AG04449 (cell line): Measurements from ENCODE around the gene ZNF367.

Experiments used
- CTCF ChIA-PET: fragments of 350-600 bp; formaldehyde crosslinking; extraction: SDS; loops from one replicate; lab custom pipeline; 2021; ENCODE audit warnings: antibody characterized with exemption; lab: Yijun Ruan, JAX
- POLR2A ChIA-PET: fragments of 400-600, 350-600 bp; formaldehyde crosslinking; extraction: SDS; loops from one replicate; lab custom pipeline; 2020; ENCODE audit warnings: antibody characterized with exemption, inconsistent platforms; lab: Yijun Ruan, JAX
- DNase-seq: peaks from one replicate; pipeline ENCODE4 v3.0.0-alpha.2; 2010; ENCODE audit warnings: low read depth, low spot score
- H3K4me3 ChIP-seq: 2 replicates; pipeline ENCODE4 v1.5.1; 2011; ENCODE audit warnings: low read depth, mild to moderate bottlenecking, control low read depth, low read length
- TF ChIP-seq, protein P1 (sequence below): IDR thresholded peaks from one replicate; pipeline ENCODE4 v1.5.1; 2011; ENCODE audit warnings: mild to moderate bottlenecking, moderate library complexity, low read length, control low read depth, inconsistent platforms; ENCODE audit not compliant: insufficient read depth; ENCODE audit errors: missing control alignments

Gene ZNF367

GRCh38 chr9:96399325-96399633 lies 18.9 kb downstream of the ZNF367 start:
- POLR2A ChIA-PET = no interaction called here

DNA sequence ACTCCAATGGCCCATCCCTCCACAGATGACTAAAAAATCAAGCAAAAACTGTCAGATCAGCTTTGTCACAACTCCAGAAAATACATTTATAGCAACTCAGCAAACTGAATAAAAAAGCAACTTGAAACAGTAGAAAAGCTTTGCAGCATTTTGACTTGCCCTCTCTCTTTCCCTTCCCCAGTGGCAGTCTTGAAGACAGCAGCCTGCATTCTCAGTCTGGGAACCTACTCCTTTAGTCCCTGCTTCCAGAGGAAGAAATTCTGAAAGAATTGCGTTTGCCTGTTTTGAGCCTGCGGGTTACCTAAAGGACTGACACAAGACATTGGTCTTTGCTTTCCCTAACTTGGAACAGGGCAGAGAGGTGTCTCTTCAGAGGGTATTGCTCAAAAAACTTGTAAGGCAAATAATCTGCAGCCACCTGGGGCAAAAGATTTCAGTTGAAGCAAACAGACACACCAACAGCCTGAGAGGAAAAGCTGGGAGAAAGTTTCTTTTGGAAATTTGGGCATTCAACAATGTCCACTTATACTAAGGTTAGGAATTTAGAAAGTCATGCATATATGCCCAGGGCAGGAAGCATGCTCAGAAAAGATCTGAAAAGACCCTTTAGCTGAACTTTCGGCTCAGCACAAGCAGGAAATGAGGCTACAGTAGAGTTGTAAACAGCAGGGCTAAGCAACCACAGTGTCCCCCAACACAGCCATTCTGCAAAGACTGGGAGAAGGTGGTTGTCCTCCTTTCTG lies 19.4 kb downstream of the ZNF367 start:
- CTCF ChIA-PET = no interaction called here
- no peak overlapping the region for H3K4me3 ChIP-seq
- no peak for DNase-seq
- POLR2A ChIA-PET = no interaction called here
- TF ChIP-seq, protein P1, sequence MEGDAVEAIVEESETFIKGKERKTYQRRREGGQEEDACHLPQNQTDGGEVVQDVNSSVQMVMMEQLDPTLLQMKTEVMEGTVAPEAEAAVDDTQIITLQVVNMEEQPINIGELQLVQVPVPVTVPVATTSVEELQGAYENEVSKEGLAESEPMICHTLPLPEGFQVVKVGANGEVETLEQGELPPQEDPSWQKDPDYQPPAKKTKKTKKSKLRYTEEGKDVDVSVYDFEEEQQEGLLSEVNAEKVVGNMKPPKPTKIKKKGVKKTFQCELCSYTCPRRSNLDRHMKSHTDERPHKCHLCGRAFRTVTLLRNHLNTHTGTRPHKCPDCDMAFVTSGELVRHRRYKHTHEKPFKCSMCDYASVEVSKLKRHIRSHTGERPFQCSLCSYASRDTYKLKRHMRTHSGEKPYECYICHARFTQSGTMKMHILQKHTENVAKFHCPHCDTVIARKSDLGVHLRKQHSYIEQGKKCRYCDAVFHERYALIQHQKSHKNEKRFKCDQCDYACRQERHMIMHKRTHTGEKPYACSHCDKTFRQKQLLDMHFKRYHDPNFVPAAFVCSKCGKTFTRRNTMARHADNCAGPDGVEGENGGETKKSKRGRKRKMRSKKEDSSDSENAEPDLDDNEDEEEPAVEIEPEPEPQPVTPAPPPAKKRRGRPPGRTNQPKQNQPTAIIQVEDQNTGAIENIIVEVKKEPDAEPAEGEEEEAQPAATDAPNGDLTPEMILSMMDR = no peak

More at GRCh38 chr9:96399325-96399633, 18.9 kb downstream of the ZNF367 start:
- no peak for DNase-seq
- CTCF ChIA-PET = no interaction called here
- no peak overlapping the region for H3K4me3 ChIP-seq
- TF ChIP-seq, protein P1 = no peak

DNA sequence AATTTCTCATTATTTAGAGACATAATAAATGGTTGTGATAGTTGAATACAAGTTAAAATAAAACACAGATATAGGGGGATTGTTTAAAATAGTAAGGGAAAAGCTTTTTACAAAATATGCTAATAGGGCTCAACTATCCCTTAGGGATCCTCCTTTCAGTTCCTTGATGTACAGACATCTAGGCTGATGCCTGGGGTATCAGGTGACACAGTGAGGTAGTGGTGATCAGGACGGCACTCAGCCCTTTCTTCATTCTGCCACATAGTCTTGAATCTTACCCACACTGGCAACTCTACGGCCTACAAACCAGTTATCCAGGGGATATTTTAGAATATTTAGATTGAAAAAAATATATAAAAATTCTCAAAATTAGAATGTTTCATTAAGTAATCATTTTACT lies 22.2 kb downstream of the ZNF367 start:
- no peak for DNase-seq
- H3K4me3 ChIP-seq = no peak overlapping the region
- ChIA-PET POLR2A (no interaction called here), CTCF (no interaction called here)
- TF ChIP-seq, protein P1 = no peak

DNA sequence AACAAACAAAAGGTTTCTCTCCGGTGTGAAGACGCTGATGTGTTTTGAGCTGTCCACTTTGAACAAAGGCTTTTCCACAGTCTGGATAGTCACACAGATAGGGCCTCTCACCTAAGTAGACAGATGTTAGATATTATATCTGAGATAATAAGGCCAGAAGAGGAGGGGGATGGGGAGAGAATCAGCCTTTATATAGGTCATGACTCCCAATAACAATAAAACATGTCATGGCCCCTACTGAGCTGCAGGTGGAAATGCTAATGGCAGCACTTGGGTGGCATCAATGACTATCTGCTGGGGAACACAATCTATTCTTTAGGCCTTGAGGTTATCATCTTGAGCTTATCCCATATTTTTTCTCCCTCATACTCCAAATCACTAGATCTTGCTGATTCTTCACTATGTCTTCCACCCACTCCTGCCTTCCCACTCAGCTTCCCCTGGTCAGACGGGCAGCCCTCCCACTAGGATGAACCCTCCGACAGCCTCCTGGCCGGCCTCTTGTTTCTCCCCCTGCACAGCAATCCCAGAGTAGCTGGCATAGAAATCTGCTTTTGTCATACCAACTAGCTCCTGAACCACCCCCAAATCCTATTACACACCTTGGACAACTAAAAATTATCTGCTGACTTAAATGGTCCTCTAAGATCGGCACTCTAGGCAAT lies 23.2 kb downstream of the ZNF367 start:
- CTCF ChIA-PET = interaction anchor here (1.2 kb wide), 1 partner anchor 11 kb away, joined by 4 read pairs; the partner anchor contains the start of gene SLC35D2
- H3K4me3 ChIP-seq = no peak overlapping the region
- POLR2A ChIA-PET = no interaction called here
- TF ChIP-seq, protein P1 = no peak
- no peak for DNase-seq

GRCh38 chr9:96392263-96392662 lies 25.9 kb downstream of the ZNF367 start:
- TF ChIP-seq, protein P1 = no peak
- CTCF ChIA-PET = no interaction called here
- DNase-seq = no peak
- no peak overlapping the region for H3K4me3 ChIP-seq
- POLR2A ChIA-PET = no interaction called here

DNA sequence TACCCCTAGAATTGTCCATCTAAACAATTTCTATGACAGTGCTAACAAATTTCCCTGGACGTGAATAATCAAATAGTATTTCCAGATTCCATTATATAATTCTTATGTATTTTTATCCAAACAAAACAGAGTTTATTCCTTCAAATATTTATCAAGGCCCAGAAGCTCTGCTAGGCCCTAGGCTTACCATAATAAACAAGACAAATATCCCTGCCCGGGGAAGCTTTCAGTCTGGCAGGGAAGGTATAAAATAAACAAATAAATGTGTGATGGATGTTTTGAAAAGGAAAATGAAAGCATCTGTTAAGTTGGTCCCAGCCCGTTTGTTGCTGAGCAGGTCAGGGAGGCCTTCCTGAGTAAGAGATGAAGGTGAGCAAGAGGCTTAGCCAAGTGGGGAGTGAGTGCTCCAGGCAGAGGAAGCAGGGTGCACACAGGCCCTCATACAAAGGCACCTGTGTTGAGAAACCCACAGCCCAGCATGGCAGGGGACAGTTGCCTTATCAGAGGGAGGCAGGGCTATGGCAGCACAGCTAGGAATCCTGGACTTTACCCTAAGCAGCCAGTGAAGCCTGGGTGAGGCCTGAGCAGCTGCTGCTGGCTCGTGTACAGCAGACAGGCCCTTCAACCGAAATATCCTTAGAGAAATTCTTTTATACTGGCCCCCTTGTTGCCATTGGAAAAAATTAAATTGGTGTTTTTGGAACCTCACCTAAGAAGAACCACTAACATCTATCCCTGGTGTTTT lies 27.0 kb downstream of the ZNF367 start:
- ChIA-PET POLR2A (no interaction called here), CTCF (no interaction called here)
- H3K4me3 ChIP-seq = no peak overlapping the region
- DNase-seq = no peak
- TF ChIP-seq, protein P1 = no peak
